GM21529 (cell line): ENCODE data around the gene KCNMA1.

Experiments used
- ATAC-seq: cut with Tn5 transposase; IDR thresholded peaks from one replicate; pipeline ENCODE4 v1.9.1; 2021; ENCODE audit not compliant: unreplicated experiment

KCNMA1 gene

GRCh38 chr10:77016855-77017254 is 620.8 kb downstream of the KCNMA1 start:
- ATAC-seq, result no peak

DNA sequence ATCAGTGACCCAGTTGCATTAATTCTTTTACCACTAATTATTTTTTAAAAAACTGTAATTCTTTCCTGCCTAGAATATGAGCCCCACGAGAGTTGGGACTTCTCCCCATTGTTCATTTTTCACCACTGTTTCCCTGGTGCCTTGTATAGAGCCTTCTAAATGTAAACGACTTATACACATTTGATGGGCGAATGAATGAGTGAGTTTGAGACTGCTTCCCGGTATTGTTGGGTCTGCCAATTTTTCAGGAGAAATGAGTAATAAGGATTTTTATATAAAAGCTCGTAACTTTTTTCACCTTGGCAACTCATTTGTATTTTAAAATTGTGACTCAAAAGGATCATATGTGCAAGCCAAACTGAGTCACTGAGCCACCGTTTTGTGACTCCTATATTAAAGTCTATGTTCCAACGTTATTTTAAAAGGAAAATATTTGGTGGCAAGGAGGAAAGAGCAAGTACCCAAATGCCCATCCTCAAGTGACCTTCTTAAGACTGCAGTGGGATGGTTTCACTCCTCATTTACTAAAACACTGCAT is 621.3 kb downstream of the KCNMA1 start:
- ATAC-seq, result no peak

GRCh38 chr10:77015360-77015759 is 622.2 kb downstream of the KCNMA1 start:
- no peak for ATAC-seq

DNA sequence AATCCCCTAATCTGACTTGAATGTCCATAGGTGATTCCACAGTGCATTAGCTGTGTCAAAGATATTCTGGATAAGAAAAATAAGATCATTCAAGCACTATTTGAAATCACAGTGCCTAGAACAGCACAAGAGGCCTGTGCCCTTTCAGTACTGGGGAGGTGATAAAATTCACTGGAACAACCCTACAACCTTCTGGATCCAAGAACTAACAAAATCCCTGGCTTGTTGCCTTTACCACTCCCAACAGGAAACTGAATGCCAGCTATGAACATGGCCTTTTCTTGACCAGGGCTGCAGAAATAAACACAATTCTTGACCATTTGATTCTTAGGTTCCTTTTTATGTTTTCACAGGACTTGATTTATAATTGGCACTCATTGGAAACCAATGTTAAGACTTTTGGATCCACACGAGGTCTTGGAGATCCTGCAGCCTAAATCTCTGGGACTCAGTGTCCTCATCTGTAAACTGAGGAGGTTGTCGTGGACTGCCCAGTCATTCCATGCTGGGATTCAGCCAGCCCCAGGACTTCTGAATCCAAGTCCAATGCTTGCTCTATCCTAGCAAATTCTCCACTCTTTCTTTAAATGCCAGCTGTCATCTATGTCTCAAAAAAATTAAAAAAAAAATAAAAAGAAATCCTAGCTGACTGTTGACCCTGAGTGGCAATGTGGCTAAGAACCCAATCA is 624.7 kb downstream of the KCNMA1 start:
- no peak for ATAC-seq

GRCh38 chr10:77011874-77012811 is 625.5 kb downstream of the KCNMA1 start:
- ATAC-seq, result no peak

- no peak for ATAC-seq
Measured at GRCh38 chr10:77010430-77010829, 627.2 kb downstream of the KCNMA1 start.

DNA sequence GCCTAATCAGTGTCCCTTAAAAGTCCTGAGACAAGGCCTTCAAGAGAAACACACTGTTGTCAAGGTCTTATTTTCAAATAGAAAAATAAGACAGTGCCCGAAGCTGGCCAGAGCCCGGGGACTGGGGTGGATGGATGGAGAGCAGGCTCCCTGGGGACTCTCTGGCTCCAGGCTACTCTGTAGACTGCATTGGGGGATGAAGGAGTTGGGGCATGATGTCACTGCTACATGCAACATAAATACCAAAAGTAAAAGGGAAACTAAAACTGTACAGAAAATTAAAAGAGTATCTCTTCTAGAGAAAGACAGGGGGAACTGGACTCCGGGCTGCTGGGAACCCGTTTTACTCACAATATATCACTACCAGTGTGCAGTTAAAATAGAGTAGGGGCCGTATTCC is 629.8 kb downstream of the KCNMA1 start:
- peak; percentile 78 for ATAC-seq

DNA sequence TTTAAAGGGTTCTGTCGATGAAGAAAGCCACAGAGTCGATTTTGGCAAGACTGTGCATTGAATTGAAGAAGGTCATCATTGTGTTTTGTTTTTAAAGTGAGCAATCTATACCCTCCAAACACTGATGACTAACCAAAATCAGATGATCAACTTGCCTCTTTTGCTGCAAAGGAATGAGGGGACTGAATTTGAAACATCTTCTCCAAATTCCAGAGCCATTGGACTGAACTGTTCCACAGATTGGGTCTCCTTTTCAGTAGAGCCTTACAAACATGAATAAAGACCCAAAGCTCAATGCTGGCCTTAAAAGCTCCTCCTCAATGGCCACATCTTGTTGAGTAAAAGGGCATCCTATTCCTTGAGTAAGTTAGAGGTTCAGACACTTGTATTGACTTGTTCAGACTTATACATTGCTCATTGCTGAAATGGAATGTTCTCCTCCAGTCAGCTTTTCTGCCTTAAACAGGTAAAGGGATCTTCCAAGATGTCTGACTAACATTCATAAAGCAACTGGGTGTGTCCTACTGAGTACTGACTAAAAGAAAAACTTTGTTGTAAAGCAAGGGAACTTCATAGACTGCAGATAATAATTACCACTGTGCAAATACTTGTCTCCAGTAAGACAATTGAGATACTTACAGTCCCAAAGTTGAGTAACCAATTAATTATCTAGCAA is 630.6 kb downstream of the KCNMA1 start:
- ATAC-seq, result no peak

GRCh38 chr10:77005871-77006270 is 631.7 kb downstream of the KCNMA1 start:
- no peak for ATAC-seq

- ATAC-seq, result no peak
Measured at GRCh38 chr10:77004917-77005564, 632.6 kb downstream of the KCNMA1 start.

DNA sequence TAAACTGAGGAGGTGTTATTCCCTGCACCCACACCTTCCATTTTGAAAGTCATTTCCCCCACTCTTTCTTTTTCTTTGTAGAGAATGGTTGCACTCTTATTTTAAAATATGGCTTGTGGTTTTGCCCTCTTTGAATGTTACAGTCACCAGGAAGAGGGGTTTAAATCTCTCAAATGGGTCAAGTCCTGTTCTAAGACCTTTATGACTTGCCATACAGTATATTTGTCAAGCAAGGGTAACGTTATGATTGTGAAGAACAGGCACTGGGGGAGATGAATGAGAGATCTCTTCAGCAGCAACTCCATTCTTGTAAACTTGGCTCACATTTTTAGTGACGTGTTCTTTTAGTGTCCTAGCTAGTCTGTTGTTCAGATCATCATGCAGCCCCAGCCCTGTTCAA is 634.7 kb downstream of the KCNMA1 start:
- ATAC-seq, result no peak

GRCh38 chr10:77001206-77001605 is 636.4 kb downstream of the KCNMA1 start:
- ATAC-seq, result no peak

GRCh38 chr10:76998451-76998850 is 639.2 kb downstream of the KCNMA1 start:
- no peak for ATAC-seq

GRCh38 chr10:76997631-76998030 is 640.0 kb downstream of the KCNMA1 start:
- no peak for ATAC-seq

- no peak for ATAC-seq
Measured at GRCh38 chr10:76995023-76995422, 642.6 kb downstream of the KCNMA1 start.

DNA sequence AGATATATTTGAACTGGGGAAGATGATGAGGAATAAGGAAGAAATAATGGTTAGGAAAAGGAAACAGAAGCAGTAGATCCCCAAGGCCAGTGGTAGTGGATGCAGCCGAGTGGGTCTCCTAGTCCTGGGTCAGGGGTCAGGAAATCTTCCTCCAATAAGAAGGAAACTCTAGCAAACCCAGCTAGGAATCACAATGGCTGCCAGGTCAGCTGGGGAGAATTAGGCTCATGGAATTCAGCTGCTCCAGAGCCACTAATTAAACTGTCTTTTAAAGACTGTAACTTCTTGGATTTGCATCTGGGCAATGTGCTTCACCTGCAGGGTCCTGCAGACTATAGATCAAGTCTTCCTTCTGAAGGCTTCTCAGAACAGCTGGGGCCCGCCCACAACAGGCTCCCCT is 644.4 kb downstream of the KCNMA1 start:
- ATAC-seq, result no peak

GRCh38 chr10:76992467-76992866 is 645.1 kb downstream of the KCNMA1 start:
- ATAC-seq, result no peak

GRCh38 chr10:76991621-76992020 is 646.0 kb downstream of the KCNMA1 start:
- ATAC-seq, result no peak

DNA sequence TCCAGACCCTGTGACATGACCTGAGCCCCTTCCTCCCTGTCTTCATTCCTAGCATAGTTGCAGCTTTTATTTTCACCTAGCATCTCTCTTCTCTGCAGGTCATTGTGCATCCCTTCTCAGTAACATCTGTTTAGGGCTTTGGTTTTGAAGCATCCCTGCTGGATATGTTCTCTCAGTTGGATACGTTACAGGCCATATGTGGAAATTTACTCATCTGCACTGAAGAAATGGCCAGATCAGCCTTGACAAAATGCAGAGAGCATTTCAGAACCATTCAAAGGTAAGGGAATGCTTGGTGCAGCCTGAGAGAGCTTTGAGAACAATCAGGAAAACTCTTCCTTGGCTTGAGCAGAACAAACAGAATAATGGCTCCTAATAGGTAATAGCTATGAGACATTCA is 647.0 kb downstream of the KCNMA1 start:
- ATAC-seq, result no peak

GRCh38 chr10:76984559-76985443 is 652.8 kb downstream of the KCNMA1 start:
- ATAC-seq, result peak; percentile 97
